Measurements from ENCODE around the gene NCAPD3. TPM values are rescaled to one million over a fixed set of nuclear protein-coding genes. Genes with fewer than 3 reads are reported as not detected.

Gene NCAPD3
- total RNA-seq, 1 experiment from 2014 or later, result 13.4 TPM

DNA sequence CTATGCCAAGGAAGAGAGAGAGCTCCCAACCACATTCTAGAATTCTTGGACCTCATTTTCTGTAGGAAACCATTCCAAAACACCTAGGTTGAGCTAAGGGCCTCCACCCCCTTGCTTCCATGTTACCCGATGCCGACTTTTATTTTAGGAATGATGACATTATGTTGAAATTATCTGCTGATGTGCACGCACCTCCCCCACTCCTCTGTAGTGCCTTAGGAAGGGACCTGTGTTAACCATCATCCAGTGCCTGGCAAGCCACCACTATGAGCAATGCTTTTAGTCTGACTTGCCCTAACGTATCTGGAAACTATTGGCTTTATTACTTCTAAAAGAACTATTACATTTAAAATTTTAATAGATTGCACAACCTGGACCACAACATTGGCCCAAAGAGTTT is 42.1 kb downstream of the NCAPD3 start:
- no peak for DNase-seq (ENCODE audit: low read depth)
- in situ Hi-C loops (cut with HindIII; ENCODE audit: low pct_unique_long_range_greater_than_20kb, low sequenced_read_pairs), result no loop called here

DNA sequence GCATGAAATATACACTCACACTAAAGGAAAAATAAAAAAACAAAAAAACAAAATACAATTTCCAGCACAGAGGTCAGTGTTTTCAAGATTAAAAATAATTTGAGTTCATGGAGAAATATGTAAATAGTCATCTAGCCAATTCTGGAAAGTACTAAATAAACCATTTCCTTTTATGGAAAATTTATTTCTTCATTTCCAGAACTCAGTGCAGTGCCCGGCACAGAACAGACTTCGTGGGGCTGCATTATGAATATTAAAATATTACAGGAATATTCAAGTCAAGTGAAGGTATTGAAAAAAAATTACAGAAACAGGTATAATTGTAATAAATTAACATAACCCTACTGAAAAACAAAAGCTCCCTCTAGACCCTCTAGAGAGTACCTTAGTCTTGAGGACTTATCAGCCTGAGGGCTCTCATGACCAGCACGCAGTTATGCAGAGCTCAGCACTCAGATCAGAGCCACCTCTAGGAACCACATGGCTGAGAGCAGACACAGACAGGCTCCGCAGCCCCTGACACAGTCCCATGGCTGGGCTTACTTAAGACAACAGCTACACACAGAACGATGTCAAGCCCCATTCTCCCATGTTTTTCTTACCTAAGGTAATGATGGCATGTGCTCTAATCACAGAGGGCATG is 45.6 kb downstream of the NCAPD3 start:
- in situ Hi-C loops (cut with HindIII; ENCODE audit: low pct_unique_long_range_greater_than_20kb, low sequenced_read_pairs), result no loop called here
- no peak for DNase-seq (ENCODE audit: low read depth)

DNA sequence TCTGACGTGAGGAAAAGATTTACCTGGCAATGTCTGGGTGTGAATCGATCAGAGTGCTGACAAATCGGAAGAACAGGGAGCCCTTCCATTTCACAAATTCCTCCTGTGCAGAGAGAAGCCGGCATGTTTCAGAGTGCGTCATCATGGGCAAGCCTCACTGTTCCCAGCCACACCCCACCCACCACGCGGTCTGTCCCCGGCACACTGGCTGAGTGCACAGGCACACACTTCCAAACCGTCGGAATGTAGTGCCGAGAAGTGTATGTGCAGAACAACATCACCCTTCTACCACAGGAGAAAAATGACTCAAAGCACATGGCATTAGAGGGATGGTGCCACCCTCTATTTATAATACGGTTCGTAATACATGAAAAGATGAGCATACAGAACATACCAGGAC is 47.5 kb downstream of the NCAPD3 start:
- no peak for DNase-seq (ENCODE audit: low read depth)
- in situ Hi-C loops (cut with HindIII; ENCODE audit: low pct_unique_long_range_greater_than_20kb, low sequenced_read_pairs), result no loop called here

DNA sequence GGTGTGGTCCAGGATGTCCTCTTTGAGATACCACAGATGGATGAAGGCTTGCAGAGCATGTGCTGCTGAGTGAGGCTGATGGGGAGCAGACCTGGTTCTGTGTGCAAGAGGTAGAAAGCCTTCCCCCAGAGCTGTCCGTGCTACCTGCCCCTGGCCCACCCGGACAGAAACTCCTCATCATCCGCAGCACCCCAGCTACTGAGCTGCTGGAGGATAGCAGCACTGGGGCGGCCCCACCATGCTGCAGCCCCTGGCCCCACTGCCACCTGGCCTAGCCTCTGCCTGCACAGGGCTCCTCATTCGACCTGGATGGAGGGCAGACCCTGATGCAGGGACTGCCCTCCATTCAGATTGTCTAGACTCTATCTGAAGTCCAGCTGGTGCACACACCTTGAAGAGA is 50.5 kb downstream of the NCAPD3 start:
- in situ Hi-C loops (cut with HindIII; ENCODE audit: low pct_unique_long_range_greater_than_20kb, low sequenced_read_pairs), result no loop called here
- no peak for DNase-seq (ENCODE audit: low read depth)

DNA sequence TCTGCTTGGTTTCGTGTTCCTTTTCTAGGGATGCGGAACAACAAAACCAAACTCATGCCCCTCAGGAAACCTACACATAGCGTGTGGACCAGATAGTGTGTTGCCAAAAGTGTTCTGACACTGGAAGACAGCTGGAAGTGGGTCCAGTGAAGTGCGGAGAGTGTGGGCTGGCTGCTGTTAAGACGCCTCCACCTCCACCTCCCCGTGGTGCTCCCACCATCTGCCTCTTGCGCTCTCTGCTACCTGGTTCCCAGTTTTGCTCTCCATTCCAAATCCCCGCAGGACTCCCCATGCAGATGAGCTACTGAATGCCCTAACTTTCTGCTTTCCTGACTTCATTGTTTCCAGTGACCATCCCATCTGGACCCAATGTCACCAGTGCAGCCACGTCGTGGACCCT is 51.8 kb downstream of the NCAPD3 start:
- no peak for DNase-seq (ENCODE audit: low read depth)
- in situ Hi-C loops (cut with HindIII; ENCODE audit: low pct_unique_long_range_greater_than_20kb, low sequenced_read_pairs), result no loop called here

DNA sequence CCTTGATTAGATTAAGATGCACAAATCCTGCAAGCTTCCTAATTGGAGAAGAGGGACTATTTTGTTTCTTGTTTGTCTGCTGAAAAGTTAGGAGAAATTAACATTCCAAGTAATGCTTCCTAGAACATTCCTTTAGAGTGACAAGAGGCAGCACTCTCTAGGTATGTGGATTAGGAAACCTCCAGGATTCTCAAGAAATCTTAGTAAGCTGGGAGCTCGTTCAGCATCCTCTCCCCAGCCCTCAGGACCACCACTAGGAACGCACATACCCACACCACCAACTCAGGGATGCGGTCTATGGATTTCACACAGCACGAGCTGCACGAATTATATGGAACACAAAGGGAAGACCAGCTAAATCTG is 52.9 kb downstream of the NCAPD3 start:
- in situ Hi-C loops (cut with HindIII; ENCODE audit: low pct_unique_long_range_greater_than_20kb, low sequenced_read_pairs), result no loop called here
- DNase-seq (ENCODE audit: low read depth), result no peak

DNA sequence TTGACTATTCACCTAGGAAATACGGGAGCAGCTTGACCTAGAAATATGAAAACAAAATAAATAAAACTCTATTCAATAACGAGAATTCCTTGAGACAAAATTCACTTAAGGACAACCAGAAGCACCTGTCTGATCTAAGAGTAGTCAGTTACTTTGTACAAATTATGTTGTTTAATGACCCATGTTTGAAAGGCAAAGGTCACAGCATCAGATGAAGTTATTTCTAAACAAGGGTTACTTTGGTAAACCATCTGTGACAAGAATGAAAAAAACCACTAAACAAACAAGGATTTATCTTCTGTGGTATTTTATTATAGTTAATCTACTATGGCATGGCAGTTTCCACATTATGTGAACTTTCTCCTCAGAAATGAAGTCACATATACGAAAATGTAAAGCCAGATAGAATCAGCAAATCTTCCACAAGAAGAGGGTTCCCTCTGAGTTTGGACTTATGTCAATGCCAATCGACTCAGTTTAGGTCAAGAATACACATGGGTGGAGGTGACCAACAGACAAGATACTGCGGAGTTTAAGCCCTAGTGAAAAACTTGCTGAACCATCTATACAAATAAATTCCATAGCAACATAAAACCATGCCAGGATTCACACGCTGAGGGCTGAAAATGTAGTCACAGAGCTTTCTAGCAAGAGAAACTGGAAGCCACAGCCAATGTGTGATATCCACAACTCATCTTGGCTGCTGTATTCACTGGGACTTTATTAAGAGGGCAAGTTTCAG is 53.4 kb downstream of the NCAPD3 start:
- in situ Hi-C loops (cut with HindIII; ENCODE audit: low pct_unique_long_range_greater_than_20kb, low sequenced_read_pairs), result no loop called here
- DNase-seq (ENCODE audit: low read depth), result peak; percentile 1

DNA sequence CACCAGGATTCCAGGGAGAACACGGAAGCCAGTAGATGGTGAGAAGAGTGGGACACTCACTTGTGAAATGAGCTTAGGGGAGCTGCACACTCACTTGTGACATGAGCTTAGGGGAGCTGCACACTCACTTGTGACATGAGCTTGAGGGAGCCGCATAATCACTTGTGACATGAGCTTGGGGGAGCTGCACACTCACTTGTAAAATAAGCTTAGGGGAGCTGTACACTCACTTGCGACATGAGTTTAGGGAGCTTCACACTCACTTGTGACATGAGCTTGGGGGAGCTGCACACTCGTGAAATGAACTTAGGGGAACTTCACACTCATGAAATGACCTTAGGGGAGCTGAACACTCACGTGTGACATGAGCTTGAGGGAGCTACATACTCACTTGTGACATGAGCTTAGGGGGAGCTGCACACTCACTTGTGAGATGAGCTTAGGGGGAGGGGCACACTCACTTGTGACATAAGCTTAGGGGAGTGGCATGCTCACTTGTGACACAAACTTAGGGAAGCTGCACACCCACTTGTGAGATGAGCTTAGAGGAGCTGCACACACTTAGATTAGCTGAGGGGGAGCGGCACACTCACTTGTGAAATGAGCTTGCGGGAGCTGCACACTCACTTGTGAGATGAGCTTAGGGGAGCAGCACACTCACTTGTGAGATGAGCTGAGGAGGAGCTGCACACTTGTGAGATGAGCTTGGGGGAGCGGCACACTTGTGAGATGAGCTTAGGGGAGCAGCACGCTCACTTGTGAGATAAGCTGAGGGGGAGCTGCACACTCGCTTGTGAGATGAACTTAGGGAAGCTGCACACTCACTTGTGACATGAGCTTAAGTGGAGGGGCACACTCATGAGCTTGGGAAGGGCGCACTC is 59.0 kb downstream of the NCAPD3 start:
- in situ Hi-C loops (cut with HindIII; ENCODE audit: low pct_unique_long_range_greater_than_20kb, low sequenced_read_pairs), result no loop called here
- DNase-seq (ENCODE audit: low read depth), result no peak

DNA sequence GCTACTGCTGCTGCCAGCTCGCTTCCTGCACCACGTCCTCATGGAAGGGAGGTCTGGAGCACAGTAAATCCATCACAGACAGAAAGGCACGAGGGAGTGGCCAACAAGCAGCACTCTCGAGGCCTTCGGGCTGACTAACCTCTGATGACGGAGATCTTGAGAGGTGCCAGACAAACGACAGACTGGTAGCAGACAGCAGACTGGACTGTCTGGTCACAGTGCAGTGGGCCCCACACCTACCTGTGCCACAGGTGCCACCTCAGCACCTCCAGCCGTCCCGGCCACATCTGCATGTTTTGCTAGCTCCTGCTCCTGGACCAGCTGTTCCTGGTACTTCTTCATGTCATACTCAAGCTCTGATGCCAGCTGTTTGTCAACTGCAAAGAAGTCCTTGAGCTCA is 64.1 kb downstream of the NCAPD3 start:
- in situ Hi-C loops (cut with HindIII; ENCODE audit: low pct_unique_long_range_greater_than_20kb, low sequenced_read_pairs), result no loop called here
- no peak for DNase-seq (ENCODE audit: low read depth)

DNA sequence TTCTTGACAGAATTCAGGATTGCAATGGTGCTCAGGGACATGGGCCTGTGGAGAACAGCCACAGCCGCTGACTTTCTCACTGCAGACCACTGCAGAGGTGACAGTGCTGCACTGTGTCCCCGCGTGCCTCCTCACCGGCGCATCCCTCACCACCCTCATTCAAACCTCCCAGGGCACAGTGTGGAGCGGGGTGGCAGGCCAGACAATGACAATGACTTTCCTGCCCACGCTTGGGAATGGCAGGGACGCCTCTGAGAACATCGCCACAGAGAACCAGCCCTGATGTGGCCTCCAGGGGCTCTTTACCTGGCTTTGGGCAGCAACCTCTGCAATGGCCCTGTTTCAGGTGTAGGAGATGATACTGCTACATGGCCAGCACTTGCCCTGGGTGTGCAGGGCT is 65.7 kb downstream of the NCAPD3 start:
- DNase-seq (ENCODE audit: low read depth), result no peak
- in situ Hi-C loops (cut with HindIII; ENCODE audit: low pct_unique_long_range_greater_than_20kb, low sequenced_read_pairs), result no loop called here

DNA sequence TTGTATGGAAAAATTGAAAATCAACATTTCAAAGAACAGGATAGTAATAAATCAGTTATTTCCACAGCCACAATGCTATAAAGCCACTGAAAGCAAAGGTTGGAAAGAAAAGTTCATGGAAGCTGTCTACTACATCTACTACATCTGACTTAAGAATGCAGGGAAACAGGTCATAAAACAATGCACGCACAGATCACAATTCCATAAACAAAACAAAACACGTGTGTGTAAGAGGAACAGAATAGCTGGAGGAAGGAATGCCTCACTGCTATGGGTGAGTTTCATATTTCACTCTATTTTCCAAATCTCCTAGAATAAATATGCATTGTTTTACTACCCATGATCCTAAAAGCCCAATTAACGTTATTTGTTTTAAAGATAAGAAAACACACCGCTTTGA is 66.3 kb downstream of the NCAPD3 start:
- no peak for DNase-seq (ENCODE audit: low read depth)
- in situ Hi-C loops (cut with HindIII; ENCODE audit: low pct_unique_long_range_greater_than_20kb, low sequenced_read_pairs), result no loop called here

DNA sequence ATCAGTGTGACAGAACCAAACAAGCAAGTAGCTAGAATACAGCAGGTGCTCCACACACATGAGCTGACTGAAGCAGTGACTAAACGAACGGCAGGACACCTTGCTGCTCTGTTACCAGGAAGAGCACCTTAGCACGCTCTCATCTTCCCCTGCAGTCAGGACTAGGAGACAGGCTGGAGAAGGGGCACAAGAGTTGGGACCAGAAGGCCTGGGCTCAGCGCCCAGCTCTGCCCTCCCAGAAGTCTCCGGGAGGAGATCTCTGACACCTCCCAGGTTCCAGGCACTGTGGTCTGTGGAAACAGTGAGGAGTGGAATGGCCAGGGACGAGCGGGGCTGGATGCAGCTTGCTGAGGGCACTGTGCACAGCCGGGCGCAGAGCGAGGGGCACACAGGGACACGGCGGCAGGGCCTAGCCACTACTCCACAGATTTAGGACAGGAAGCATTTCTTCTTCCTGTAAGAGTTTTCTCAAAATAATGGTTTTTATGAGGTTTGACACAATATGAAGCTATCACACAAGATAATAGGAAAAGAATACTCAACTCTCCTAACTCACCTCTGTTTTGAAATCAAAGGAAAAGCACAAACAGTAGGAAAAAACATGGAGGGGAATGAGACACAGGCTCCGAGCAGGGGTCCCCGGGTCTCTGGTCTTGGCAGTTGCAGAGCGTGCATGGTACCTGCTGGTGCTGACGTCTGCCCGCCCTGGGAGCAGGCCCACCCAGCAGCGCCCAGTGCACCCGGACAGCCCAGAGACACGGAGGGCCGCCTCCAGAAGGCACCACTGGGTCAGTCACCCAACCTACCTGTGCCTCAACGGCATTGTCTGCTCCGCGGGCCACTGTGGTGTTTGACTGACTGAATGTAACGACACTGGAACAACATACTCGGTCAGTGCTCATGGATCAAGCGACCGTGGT is 67.6 kb downstream of the NCAPD3 start:
- DNase-seq (ENCODE audit: low read depth), result no peak
- in situ Hi-C loops (cut with HindIII; ENCODE audit: low pct_unique_long_range_greater_than_20kb, low sequenced_read_pairs), result no loop called here

DNA sequence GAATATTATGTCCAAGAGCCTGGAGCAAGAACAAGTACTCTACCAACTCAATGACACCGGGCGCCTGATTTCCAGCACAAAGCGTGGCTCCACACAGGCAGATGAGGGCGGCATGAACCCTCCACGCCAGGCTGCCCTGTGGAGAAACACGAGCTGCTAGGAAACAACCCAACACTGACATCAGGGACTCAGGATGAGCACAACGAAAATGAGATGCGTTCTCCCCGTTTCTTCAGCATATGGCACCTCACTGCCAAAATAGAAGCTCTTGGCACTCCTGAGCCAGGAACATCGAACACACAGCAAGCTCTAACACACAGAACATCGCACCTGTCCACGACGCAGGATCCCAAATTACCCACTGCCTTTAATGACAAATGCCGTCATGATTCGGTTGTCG is 68.3 kb downstream of the NCAPD3 start:
- in situ Hi-C loops (cut with HindIII; ENCODE audit: low pct_unique_long_range_greater_than_20kb, low sequenced_read_pairs), result no loop called here
- no peak for DNase-seq (ENCODE audit: low read depth)

DNA sequence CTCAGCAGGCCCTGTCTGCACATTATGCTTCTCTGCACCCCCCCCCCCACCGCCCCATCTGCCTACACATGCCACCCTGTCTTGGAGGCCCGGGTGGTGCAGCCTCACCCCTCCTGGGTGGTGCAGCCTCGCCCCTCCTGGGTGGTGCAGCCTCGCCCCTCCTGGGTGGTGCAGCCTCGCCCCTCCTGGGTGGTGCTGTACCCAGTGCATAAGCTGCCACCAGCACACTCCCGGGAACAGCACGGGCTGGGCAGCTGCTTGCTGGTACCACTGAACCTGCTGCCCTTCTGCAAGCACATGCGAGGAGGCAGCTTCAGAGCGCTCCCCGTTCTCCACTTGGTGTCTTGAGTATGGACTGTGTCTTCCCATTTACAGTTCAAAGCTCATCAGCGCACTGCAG is 69.3 kb downstream of the NCAPD3 start:
- DNase-seq (ENCODE audit: low read depth), result no peak
- in situ Hi-C loops (cut with HindIII; ENCODE audit: low pct_unique_long_range_greater_than_20kb, low sequenced_read_pairs), result no loop called here

DNA sequence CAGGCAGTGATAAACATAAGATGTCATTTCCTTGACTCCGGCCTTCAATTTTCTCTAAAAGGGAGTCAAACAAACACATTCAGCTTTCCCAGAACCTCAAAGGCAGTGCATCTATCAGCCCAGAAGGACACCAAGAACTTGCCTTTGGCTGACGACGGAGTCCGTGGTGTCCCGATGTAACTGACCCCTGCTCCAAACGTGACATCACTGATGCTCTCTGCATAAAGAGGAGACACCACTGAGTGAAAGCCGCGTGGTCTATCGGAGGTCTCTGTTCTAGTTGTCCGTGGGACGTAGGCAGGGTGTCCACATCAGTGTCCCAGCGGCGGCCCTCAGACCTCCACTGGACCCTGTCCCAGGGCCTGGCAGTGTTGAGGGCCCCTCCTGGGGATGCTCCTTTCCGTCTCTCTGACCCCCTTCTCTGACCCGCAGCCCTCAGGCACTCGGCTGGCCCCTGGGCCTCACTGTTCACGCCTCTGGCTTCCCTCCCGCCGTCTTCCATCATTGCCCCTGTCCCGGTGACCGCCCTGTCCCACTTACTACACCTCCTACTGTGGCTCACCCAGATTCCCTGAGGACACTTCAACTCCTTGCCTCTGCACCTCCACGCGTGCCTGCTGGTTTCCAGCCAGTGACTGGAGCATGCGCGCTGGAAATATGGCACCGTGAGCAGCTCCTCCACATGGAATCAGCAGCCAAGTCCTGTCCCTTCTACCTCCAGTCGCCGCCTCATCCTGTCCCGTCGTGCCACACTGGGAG is 70.4 kb downstream of the NCAPD3 start:
- no peak for DNase-seq (ENCODE audit: low read depth)
- in situ Hi-C loops (cut with HindIII; ENCODE audit: low pct_unique_long_range_greater_than_20kb, low sequenced_read_pairs), result no loop called here

DNA sequence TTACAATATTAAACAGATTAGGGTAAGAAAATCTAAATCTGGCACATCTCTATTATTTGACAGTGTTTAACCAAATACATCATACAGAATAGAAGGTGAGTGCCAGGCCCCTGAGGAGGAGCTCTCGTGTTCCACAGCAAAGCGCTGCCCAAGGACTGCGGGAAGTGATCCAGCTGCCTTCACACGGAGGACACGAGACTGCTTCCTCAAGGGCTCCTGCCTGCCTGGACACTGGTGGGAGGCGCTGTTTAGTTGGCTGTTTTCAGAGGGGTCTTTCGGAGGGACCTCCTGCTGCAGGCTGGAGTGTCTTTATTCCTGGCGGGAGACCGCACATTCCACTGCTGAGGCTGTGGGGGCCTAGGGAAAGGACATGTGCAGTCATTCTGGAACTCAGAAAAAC is 71.1 kb downstream of the NCAPD3 start:
- in situ Hi-C loops (cut with HindIII; ENCODE audit: low pct_unique_long_range_greater_than_20kb, low sequenced_read_pairs), result no loop called here
- no peak for DNase-seq (ENCODE audit: low read depth)

DNA sequence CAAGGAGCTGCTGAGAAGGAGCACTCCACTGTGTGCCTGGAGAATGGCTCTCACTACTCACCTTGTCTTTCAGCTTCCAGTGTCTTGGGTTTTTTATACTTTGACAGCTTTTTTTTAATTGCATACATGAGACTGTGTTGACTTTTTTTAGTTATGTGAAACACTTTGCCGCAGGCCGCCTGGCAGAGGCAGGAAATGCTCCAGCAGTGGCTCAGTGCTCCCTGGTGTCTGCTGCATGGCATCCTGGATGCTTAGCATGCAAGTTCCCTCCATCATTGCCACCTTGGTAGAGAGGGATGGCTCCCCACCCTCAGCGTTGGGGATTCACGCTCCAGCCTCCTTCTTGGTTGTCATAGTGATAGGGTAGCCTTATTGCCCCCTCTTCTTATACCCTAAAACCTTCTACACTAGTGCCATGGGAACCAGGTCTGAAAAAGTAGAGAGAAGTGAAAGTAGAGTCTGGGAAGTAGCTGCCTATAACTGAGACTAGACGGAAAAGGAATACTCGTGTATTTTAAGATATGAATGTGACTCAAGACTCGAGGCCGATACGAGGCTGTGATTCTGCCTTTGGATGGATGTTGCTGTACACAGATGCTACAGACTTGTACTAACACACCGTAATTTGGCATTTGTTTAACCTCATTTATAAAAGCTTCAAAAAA is 72.6 kb downstream of the NCAPD3 start:
- no peak for DNase-seq (ENCODE audit: low read depth)
- in situ Hi-C loops (cut with HindIII; ENCODE audit: low pct_unique_long_range_greater_than_20kb, low sequenced_read_pairs), result no loop called here
